RPMI8226 (cell line): ENCODE results near the gene DLX6.
A peak's percentile ranks its signal among the peaks of the same experiment; 100 is the strongest.

Experiments
- DNase-seq: peaks from one replicate; pipeline ENCODE4 v3.0.0-alpha.2; 2015

DLX6 gene

DNA sequence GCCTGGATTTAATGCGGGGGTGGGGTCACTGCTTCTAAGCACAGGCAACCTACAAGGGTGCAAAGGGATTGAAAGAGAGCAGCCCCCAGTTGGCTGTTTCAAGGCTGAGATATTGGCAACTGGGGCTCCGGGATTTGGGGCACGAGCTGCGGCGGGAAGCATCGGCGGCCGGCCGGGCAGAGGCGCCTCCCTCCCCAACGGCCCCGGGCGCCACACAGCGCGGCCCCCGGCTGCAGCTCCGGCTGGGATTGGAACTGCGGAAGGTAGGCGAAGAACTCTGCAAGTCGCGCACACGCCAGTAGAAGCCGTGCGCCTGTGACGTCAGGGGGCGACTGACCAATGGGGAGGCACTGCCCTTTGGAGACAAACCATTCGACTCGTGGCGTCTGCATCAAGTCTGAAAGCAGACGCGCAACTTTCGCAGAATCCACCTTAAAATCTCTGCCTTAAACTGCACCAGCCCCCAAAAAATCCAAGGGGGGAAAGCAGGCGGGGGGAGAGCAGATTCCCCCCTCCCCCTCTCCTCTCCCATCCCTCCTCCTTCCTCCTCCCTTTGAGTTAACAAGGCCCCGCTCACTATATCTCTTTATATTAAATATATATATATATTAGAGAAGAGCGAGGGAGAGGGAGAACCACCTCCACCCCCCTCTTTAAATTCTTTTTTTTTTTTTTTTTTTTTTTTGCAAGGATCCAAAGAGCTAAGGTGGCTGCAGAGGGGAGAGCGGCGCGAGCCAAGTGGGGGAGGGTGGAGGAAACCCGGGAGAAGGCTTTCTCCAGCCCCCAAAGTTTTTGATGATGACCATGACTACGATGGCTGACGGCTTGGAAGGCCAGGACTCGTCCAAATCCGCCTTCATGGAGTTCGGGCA, at the start of gene DLX6:
Gene DLX6, plus strand, starts transcription at position 371 of the 872 bp plus-strand sequence. Its CDS starts 425 bp downstream, at position 796.
- DNase-seq, result peak; percentile 66

DNA sequence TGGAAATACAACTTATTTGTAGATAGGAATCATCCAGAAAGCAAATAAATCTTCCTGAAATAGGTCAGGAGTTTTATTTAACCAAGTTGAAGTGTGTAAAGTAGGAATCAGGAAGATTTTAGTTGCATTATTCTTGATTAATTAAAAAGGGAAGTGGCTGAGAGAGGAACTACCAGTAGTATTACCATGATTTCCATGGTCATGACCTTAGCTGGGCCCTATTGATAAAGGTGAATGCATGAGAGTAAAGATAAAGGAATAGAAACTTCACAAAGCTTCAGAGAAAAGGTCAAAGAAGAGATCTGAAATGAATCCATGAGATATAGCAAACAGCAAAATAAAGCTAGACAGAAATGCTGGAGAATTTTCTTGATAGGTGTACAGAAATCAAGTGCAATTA, 46.2 kb upstream of the DLX6 start:
- no peak for DNase-seq

DNA sequence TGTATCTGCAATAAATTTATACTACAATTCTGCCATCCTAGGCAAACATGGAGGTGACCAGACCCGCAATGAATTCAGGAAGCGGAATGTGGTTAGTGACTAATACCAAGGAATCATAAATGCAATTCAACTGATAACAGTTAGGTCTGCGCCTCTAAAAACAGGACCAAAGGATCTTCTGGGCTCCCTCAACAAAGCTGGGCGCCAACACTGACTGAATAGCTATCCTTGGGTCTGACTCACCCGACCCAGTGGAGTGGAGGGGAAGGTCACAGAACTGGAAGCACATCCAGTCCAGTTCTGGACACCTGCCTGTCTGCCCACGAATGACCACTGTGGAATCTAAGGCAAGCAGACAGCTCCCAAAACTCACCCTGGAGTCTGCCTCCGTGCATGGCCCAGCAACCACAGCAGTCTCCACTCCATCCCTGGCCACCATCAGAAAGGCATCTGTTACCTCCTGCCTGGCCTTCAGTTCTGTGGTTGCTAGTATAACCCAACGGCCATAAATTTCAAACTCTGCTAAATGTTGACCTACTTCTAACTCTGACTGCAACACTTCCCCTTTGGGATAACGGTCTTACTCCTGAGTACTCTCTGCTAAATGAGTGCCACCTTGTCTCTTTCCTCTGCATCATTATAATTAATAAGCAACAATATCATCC, 43.0 kb upstream of the DLX6 start:
- DNase-seq, result no peak

GRCh38 chr7:96968981-96969380, 36.4 kb upstream of the DLX6 start:
- no peak for DNase-seq

- DNase-seq, result no peak
Measured at GRCh38 chr7:96970739-96971138, 34.6 kb upstream of the DLX6 start.

GRCh38 chr7:96973986-96974385, 31.4 kb upstream of the DLX6 start:
- no peak for DNase-seq

GRCh38 chr7:96976106-96976505, 29.2 kb upstream of the DLX6 start:
- DNase-seq, result no peak

DNA sequence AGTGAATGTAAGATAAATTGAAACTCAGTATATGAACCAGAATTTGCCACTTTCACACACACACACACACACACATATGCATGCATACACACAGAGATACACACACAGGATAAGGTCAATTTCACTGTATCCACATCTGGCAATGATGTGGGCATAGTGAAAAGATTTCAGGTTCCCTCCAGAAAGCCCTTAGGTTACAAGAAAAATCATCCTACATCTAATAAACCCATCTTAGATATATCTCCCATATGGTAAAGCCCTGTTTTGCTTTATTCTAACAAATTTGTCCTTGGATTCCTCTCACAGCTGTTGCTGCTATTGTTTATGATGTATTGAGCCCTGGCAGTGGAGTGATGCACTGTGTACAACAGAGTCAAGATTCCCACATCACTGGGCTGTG, 27.9 kb upstream of the DLX6 start:
- no peak for DNase-seq

GRCh38 chr7:96979551-96980276, 25.6 kb upstream of the DLX6 start:
- DNase-seq, result no peak

DNA sequence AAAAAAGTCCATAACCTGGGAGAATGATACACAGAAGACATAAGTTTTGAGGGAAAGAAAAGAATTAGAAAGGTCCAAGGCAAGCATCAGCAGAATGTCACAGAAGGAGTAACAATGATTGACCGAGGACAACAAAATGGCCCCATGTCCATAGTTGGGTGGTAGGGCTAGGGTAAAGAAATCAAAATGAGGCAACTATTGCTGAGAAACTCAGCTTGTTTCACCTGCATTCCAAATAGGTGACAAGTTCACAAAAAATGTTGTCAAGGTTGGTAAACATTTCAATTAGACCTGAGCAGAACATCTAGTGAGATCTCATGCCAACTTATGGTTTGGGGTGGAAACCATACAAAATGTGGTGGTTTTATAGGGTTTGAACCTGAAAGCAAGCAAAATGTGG, 22.8 kb upstream of the DLX6 start:
- DNase-seq, result no peak

DNA sequence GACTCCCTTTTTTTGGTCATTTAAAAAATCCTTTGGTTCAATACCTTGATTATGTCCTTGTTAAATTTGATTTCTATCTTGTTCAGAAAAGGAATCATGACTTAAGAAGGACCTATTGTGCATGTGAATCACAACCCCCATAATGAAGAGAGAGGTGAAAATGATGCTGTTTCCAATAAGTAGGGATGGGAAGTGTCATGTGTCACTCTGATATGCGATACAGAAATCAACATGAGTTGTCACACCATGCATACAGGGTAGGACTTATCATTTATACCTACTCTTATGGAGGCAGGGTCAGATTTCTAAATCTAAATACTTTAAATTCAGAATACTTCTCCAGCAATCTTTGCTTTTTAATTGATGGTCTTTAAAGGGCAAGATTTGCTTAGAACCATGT, 19.4 kb upstream of the DLX6 start:
- no peak for DNase-seq

GRCh38 chr7:96986901-96987300, 18.5 kb upstream of the DLX6 start:
- DNase-seq, result no peak

- no peak for DNase-seq
Measured at GRCh38 chr7:96987719-96988118, 17.6 kb upstream of the DLX6 start.

- no peak for DNase-seq
Measured at GRCh38 chr7:96989241-96989858, 16.0 kb upstream of the DLX6 start.

GRCh38 chr7:96989859-96990317, 15.5 kb upstream of the DLX6 start:
- DNase-seq, result no peak

DNA sequence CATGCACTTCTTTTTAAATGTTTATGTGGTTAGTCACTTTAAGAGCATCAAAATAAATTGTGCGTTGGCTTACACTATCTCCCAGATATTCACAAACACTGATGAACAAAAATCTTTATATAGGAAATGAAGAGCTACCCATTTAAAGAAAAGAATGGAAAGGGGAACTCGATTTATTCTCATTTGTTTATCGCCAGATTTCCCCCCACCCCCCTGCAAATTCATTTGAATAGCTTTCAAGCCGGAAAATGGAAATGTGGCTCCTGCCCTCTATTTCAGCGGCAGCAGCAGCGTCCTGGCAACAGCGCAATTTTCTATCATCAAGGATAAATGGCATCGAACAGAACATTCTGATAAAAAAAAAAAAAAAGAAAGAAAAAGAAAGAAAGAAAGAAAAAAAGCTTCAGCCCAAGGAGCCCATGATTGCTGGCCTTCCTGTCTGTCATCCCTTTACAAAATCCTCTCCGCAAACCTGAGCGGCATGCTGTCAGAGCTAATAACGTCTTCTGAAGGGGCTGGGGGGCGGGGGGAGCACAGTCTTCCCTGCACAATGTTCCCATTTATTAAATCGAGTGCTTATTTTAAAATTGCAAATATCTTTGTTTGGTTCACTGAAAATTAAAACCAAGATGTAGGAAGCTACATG, 13.7 kb upstream of the DLX6 start:
- no peak for DNase-seq

GRCh38 chr7:96992192-96993005, 13.0 kb upstream of the DLX6 start:
- no peak for DNase-seq

DNA sequence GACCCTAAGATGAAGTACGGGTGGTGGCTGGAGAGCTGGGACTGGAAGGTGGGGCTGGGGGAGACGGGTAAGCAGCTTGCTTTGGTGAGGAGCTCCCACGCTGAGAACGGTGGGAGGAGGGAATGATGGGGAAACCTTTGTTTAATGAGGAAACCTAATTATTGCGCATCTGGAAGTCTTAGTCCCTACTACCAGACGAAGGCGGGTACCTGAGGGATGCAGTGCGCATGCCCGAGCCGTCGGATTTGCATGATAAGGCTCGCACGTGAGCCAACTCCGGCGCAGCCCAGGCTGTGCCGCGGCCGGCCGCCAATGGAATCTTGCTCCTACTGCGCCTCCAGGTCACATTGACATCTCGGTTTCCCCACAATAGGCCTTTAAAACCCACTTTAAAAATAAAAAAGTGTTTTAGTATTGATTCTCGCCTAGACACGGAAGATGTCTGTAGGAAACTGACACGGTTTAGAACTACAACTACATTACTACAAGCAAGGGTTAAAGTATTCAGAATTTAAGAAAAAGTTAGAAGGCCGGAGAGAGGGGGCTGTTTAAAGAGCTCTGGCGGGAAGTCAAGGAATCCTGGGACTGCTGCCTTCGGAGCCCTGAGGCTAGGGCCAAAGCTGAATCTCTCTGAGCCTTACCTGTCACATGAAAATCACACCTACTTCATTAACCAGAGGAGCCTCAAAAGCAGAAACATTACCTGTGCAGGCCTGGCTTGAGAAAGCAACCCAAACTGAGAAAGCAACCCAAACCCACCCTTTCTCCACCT, 12.1 kb upstream of the DLX6 start:
- DNase-seq, result no peak

DNA sequence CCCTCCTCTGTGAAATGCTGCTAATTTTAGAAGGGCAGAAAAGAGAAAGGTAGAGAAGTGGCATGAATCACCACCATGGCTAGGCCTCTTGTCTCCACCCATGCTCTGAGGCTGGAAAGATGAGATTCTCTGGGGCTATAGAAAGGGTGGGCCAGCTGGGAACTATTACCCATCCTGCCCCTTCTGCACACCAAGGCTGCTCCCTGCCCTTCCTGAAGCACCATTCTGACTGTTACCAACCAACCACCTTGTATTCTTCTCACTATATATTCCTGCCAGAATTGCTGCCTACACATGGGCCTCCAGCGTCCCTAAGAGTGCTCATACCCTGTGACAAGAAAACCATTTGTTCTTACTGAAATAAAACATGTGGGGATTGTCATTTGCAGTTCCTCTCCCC, 11.4 kb upstream of the DLX6 start:
- DNase-seq, result no peak

DNA sequence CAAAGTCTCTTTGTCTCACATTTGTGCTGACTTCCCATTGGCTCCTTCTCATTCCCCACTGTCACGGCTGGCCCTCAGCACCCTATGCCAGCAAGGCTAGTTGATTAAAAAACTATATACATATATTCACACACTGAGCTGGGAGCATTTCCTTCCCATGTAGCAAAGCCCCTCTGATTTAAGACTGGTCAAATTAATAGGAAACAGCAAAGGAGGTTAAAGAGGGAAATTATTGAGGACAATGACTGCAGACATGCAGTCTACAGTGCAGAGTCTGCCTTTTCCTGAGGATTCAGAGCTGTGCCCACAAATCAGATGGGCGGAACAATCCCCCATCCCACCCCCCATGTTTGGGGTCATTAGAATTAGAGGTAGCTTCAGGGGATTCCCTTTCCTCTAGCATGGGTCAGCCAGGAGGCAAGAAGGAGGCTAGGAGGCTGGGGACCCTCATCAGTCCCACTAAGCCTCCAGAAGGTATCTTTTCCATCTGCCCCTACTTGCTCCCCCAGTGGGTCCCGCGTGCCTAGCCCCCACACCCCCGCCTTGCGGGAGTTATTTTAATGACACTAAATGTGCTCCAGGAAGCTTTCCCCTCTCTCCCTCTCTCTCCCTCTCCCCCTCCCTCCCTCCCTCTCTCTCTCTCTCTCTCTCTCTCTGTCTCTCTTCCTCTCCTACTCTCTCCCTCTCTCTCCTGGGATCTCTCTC, 9.8 kb upstream of the DLX6 start:
- DNase-seq, result no peak
